GM19372 (cell line): ENCODE results near the gene MPEG1.

Experiments
- ATAC-seq: cut with Tn5 transposase; IDR thresholded peaks from one replicate; pipeline ENCODE4 v1.9.1; 2021; ENCODE audit warnings: mild to moderate bottlenecking, low read depth, moderate library complexity; ENCODE audit not compliant: unreplicated experiment

MPEG1 gene

DNA sequence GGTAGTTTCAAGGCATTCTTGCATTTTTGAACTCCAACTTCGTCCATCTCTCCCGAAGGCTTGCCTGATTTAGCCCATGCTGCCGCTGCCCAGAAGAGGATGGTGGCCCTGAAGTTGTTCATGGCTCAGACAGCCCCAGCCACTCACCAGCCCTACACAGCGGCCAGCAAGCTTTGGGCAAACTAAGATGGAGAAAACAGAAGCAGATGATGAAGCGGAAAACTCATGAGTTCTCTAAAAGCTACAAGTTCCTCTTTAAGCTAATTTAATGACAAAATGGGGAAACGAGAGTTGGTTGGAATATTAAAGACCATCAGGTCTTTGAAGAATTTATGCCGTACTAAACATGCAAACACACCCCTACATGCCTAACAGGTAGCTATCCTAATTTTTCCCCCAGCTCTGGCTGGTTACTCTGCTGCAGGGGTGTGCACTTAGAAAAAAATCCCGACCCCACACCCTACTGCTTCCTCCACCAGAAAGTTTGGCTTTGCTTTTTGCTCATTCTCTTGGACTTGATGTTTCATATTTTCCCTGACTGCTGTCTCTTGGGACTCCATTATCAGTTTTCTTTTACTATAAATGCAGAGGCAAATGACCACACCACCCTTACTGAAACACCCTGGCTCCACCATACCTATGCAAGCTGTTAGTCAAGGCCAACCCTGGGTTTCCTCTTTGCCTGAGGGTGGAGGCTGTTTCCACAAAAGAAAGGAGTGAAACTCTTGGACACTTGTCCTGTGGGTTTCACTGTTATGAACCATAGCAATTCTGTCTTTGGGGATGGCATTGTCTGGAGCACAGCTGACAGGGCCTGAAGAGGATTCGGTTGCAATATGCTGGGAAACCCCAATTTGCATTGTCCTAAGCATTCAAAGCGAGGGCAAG, at the start of gene MPEG1:
Gene MPEG1 (minus strand): TSS at position 184 of the 888 bp plus-strand sequence. CDS start 62 bp downstream, at position 122.
- no peak for ATAC-seq

DNA sequence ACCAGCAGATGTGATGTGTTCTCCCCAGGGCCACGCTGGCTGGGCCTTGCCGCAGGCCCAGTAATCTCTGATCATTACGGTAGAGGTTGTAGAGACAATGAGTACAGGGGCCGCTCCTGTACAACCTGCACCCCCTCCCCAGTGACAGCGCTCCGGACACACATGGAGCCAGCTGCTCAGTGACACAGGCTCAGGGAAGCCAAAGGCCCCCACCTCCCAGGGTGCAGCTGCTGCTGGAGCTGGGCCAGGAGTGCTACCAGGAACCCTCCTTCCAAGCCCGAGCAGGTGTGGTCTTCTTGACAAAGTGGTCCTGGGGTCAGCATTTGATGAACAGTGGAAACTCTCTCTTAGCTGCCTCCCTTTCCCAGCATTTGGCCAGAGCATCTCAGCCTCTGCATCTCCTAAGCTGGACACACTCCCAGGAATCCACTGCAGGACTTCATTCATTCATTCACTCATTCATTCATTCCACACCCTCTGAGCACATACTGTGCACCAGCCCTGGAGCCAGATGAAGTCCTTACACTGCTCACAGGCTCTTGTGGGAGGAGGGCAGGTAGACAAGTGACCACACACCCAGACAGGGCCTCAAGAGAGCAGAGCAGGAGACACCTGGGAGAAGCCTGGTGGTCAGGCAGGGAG, 49.6 kb upstream of the MPEG1 start:
- ATAC-seq = no peak

- ATAC-seq = no peak
These were observed 48.4 kb upstream of the MPEG1 start for GRCh38 chr11:59261150-59261549.

DNA sequence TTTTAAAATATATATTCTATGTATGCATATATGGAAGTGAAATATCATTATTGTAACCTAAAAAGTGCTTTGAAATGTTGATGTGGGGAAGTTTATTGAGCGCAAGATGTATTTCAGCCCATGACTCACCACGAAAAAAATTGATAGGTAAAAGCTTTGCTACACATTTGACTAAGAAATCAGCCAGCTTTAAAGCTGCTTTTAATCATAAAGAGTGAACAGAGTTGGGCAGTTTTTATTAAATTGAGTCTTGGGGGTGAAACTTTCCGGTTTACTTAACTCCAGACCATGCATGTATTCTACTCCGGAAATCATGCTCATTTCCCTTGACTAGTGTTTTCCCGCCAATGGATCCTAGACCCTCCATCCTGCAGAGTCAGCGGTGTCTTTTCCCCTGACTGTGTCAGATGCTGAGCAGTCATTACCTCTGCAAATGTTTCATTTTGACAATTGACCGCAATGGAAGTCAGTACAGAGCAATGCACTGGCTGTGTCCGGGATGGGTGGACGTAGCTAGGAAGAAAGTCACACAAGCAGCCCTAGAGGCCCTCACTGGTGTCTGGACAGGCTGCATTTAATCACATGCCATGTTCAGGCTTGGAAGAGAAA, 47.2 kb upstream of the MPEG1 start:
- no peak for ATAC-seq

DNA sequence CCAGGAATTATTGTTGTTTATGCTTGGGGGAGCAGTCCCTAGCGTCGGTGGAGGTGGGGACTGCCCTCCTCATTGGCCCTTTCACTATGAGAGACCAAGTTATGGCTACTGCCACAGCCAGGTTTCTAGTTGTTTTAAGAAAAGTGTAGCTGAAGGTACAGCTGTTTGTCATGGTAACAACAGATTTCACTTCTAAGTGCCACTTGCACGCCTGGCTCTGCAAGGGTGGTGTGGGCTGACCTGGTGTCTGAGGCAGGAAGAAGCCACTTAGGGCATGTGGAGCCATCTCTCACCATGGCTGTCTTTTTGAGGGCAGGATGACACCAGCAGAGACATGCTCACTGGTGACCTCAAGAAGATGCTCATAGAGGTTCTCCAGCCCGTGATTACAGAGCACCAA, 46.3 kb upstream of the MPEG1 start:
- no peak for ATAC-seq

- ATAC-seq = no peak
These were observed 42.6 kb upstream of the MPEG1 start for GRCh38 chr11:59255281-59255680.

DNA sequence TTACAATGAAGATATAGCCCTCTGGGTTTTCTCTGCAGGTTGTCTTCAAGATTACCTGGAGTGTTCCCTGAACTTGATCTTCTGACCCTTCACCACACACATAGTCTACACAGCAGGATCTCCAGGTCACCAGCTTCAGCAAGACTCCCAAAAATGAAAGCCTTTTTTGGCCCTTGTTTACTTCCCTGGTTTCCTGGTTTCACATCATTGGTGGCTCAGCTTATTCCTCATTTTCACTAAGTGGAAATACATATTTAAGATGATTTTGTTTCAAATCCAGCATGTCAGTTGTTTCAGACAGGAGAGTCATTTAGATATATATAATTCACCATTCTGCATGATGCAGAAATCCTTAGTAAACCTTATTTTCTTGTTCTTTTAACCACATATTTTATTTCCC, 41.6 kb upstream of the MPEG1 start:
- ATAC-seq = no peak

- ATAC-seq = no peak
These were observed 40.3 kb upstream of the MPEG1 start for GRCh38 chr11:59253001-59253400.

DNA sequence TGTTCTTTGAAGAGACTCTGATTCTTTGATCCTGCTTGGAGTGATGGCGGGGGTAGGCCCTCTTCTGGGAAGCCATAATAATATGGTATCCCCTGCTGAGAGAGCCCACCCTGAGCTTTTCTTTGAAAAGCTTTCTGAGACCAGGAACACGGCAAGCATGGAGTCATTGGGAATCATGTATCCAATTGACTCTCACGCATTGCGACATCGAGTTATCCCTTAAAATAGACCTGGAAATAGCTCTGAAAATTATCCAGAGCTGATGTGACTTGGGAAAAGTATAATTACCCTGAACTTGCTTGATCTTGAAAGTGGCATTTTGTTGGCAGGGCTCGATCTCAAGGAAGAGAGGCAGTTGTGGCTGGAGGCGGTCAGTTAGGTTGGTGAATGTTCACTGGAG, 36.8 kb upstream of the MPEG1 start:
- ATAC-seq = no peak

- no peak for ATAC-seq
These were observed 35.0 kb upstream of the MPEG1 start for GRCh38 chr11:59247531-59248227.

GRCh38 chr11:59243633-59244032, 30.9 kb upstream of the MPEG1 start:
- ATAC-seq = no peak

DNA sequence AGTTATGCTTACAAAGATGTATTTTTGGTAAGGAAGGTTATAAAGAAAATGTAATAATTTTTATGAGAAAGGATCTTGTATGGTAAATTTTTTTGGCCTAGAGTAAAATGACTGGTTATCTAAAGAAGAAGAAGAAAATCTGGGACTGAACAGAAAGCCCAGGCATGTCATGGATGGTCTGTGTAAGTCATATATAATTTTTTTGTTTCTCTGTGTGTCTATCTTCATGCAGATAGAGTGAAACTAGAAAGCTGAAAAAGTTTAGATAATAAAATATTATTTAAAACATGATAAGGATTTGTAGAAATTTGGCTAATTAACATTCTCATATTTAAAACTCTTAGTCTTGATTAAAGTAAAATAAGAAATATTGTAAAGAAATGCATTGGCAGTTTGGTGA, 27.6 kb upstream of the MPEG1 start:
- no peak for ATAC-seq

- no peak for ATAC-seq
These were observed 13.7 kb upstream of the MPEG1 start for GRCh38 chr11:59226396-59226795.

DNA sequence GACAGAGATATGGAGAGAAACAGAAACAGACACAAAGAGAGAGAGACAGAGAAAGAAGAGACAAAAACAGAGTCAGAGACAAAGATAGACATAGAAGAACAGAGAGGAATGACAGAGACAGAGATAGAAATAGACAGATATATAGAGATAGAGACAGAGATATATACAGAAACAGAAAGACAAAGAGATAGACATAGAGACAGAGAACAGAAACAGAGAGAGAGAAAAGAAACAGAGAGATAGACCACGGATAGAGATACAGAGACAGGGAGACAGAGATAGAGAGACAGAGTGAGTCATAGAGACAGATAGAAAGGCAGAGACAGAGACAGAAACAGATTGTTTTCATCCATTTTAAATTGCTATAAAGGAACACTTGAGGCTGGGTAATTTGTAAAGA, 12.3 kb upstream of the MPEG1 start:
- peak; percentile 31 for ATAC-seq

DNA sequence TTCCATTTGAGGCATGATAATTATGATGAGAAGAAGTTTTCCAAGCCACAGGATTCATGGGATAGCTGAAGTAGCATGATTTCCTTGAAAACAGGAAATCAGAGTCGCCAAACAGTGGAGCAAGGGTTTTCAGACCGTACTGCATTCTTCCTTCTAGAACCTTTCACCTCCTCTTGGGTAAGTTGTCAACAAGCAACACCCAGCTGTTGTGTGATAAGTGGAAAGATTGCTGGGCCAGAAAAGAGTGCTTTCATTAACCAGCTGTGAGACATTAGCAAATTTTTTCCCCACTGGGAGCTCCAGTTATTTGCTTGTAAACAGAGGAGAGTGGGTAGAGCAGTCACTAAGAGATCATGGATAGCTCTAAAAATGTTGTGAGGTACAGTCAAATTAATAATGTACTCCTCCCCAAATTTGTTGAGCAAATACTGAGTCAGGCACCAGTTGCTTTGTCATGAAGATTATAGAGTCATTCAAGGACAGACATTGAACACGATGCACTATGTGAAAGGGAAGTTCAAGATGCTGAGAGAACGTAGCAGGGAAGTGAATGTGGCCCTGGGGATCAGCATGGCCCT, 11.7 kb upstream of the MPEG1 start:
- peak; percentile 48 for ATAC-seq

GRCh38 chr11:59223611-59224010, 10.9 kb upstream of the MPEG1 start:
- no peak for ATAC-seq

GRCh38 chr11:59223177-59223576, 10.4 kb upstream of the MPEG1 start:
- ATAC-seq = no peak

DNA sequence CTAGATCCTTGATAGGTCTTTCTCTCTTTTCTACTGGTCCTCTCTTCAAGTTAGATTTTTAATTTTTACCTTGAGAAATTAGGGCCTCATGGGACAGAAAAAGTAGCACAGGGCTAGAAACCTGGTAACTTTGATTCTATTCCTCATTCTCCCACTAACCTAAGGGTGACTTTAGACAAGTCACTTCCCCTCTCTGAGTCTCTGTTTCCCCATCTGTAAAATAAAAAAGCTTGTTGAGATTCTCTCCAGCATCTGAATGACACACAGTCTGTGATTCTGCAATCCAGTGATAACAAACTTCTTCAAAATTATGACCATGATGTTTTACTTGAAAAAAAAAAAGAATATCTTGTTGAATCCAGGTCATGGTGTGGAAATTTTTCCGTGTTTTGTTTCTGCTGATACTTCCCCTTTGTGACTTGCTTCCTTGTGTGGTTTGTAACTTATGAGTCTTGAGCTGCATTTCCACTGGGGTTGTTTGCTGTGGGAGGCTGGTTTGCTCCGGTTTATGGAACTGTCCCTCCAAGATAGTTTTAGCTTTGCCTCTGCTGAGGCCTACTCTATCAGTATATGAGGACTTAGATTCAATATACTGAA, 9.8 kb upstream of the MPEG1 start:
- ATAC-seq = no peak

- ATAC-seq = no peak
These were observed 8.7 kb upstream of the MPEG1 start for GRCh38 chr11:59221441-59221840.

DNA sequence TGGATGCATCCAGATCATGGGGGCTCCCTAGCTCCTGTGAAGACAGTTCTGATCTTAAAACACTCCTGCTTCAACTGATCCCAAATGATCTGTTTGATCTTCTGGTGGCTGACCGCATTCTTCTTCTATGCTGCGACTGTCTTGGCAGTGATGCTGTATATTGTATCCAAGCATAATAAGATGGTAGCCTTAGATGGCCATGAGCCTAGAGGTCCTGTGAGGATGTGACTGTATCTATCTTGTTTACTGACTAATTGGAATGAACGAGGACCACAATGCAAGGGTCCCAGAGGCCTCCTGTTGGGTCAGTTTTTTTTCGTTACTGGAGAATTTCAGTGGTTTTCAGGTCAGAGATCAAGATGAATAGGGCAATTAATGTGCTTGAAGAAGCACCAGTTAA, 7.1 kb upstream of the MPEG1 start:
- ATAC-seq = no peak
